ENCODE data around the gene UBE4A. TPM values are rescaled to one million over a fixed set of nuclear protein-coding genes. Genes with fewer than 3 reads are reported as not detected.

UBE4A gene
- total and polyA plus RNA-seq, 2 experiments from 2014 or later = 11.8 to 42.2 TPM

- TF ChIP-seq ZNF331 (CRISPR knock-in tag; IDR thresholded peaks at IDR 0.05; ENCODE audit: low read depth) (no peak), REST (IDR thresholded peaks at IDR 0.05; ENCODE audit: unreplicated experiment) (no peak), EZH2phosphoT487 (IDR thresholded peaks at IDR 0.05; ENCODE audit: unreplicated experiment) (no peak), CREB1 (CRISPR knock-in tag; IDR thresholded peaks at IDR 0.05; ENCODE audit: low read depth) (no peak), STAT1 (IDR thresholded peaks at IDR 0.05; ENCODE audit: unreplicated experiment) (no peak), JUNB (IDR thresholded peaks at IDR 0.05; ENCODE audit: unreplicated experiment) (no peak), EZH2 (IDR thresholded peaks at IDR 0.05; ENCODE audit: low read depth, unreplicated experiment) (no peak), POLR2AphosphoS5 (IDR thresholded peaks at IDR 0.05; ENCODE audit: low read depth) (no peak), ETS1 (IDR thresholded peaks at IDR 0.05) (no peak)
Observed at GRCh38 chr11:118434123-118434552, 74.7 kb downstream of the UBE4A start (continued).

DNA sequence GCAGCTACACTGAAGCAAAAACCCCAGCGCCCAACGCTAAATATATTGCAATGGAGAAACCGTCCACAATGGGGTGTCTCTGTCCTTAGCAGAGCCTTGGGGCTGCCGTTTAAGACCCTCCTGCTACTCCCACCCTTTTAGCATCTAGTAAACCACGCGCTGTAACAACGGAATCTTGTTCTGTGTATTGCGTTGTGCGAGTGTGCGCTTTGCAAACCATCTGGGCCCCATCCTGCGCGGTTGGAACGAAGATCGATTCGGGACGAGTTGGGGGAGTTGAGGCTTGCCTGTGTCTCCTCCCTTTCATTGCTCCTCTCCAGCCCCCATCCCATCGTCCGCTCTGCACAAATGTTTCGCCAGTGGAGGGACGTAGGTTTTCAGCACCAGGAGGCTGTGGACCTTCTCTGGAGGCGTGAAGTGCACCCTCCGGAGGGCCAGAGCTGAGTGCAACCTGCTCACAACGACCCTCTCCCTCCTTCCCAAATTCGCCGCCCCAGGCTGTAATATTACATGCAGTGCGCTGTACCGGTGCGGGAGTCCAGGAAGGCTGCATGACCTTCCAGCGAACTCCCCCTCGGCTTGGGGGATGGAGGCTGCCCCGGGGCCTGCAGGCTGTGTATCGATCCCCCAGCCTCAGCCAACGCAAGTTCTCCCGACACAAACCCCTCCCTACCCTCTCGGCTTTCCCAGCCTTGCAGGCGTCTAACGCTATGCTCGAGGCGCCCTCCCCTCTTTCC is 75.3 kb downstream of the UBE4A start:
- peak; percentile 73 for DNase-seq (ENCODE audit: low spot score)
- no peaks in the 10 kb centered on the region; the same call in 2 of the 3 replicates for H3K9me3 Mint-ChIP-seq
- Histone ChIP-seq H3F3A (replicated peaks; ENCODE audit: low read depth) (peaks cover 11% of the 10 kb centered on the region; the same call in 1 of the 2 replicates), H3K9me2 (ENCODE audit: insufficient read depth) (no peaks in the 10 kb centered on the region), H3K36me3 (ENCODE audit: insufficient read depth) (no peaks in the 10 kb centered on the region), H3K27me3 (ENCODE audit: insufficient read depth) (peaks cover 14% of the 10 kb centered on the region), H3K4me1 (ENCODE audit: insufficient read depth) (peaks cover 23% of the 10 kb centered on the region), H2AFZ (peak overlapping the region; percentile 92), H3K4me2 (peak overlapping the region; percentile 96), H3K79me2 (replicated peaks; ENCODE audit: insufficient read depth) (peaks cover 31% of the 10 kb centered on the region), H3K27ac (ENCODE audit: low read depth) (peak overlapping the region; percentile 97), H3K4me3 (peak overlapping the region; percentile 77), H4K20me1 (replicated peaks; ENCODE audit: insufficient read depth) (peaks cover 22% of the 10 kb centered on the region)
- H3K4me1 Mint-ChIP-seq = peaks cover 19% of the 10 kb centered on the region
- peak overlapping the region; percentile 97 for H3K4me3 Mint-ChIP-seq
- peaks cover 16% of the 10 kb centered on the region for H3K27me3 Mint-ChIP-seq (ENCODE audit: insufficient read depth, low read depth, poor library complexity)
- peaks cover 6% of the 10 kb centered on the region; the same call in 2 of the 3 replicates for H3K36me3 Mint-ChIP-seq (ENCODE audit: low read depth)
- TF ChIP-seq EZH2 (IDR thresholded peaks at IDR 0.05; ENCODE audit: low read depth, unreplicated experiment) (no peak), REST (IDR thresholded peaks at IDR 0.05; ENCODE audit: unreplicated experiment) (peak; percentile 71), ETS1 (IDR thresholded peaks at IDR 0.05) (0 out of 2 replicates have a peak, but pooled peaks have one; percentile 34), STAT1 (IDR thresholded peaks at IDR 0.05; ENCODE audit: unreplicated experiment) (no peak)
- TF ChIP-seq, protein P1, sequence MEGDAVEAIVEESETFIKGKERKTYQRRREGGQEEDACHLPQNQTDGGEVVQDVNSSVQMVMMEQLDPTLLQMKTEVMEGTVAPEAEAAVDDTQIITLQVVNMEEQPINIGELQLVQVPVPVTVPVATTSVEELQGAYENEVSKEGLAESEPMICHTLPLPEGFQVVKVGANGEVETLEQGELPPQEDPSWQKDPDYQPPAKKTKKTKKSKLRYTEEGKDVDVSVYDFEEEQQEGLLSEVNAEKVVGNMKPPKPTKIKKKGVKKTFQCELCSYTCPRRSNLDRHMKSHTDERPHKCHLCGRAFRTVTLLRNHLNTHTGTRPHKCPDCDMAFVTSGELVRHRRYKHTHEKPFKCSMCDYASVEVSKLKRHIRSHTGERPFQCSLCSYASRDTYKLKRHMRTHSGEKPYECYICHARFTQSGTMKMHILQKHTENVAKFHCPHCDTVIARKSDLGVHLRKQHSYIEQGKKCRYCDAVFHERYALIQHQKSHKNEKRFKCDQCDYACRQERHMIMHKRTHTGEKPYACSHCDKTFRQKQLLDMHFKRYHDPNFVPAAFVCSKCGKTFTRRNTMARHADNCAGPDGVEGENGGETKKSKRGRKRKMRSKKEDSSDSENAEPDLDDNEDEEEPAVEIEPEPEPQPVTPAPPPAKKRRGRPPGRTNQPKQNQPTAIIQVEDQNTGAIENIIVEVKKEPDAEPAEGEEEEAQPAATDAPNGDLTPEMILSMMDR (conservative IDR thresholded peaks at IDR 0.05; ENCODE audit: low read depth in 2 of 2) = 0 out of 4 replicates have a peak, but pooled peaks of 1 of the 2 experiments have one; percentile 10
- H3K27ac Mint-ChIP-seq = peak overlapping the region; percentile 98
- peak; percentile 33 for ATAC-seq
